ENCODE measurements around the gene RANBP10. TPM values are rescaled to one million over a fixed set of nuclear protein-coding genes. Genes with fewer than 3 reads are reported as not detected.

The RANBP10 gene
- total and polyA plus RNA-seq, 2 of the 13 experiments (the other 11 are each of a cell fraction or from before 2014, with no cell fraction given), result 9.2 to 22.7 TPM

- Histone ChIP-seq H3K4me3 (replicated peaks in 1 of 3; ENCODE audit: insufficient read depth in 1 of 3, low read depth in 2 of 3, low read length in 3 of 3) (no peak overlapping the region), H3K36me3 (replicated peaks in 1 of 2; ENCODE audit: control insufficient read depth in 1 of 2, insufficient read depth in 2 of 2, low read length in 2 of 2) (no peaks in the 10 kb centered on the region), H3K4me1 (ENCODE audit: insufficient read depth, low read length) (peaks cover 13% of the 10 kb centered on the region), H3K79me2 (ENCODE audit: insufficient read depth, low read length) (no peaks in the 10 kb centered on the region), H3K9ac (ENCODE audit: insufficient read depth, low read depth, low read length) (no peak overlapping the region), H3K4me2 (ENCODE audit: low read depth, low read length) (no peak overlapping the region), H2AFZ (ENCODE audit: low read length) (no peak overlapping the region), H3K27me3 (ENCODE audit: control insufficient read depth in 1 of 2, insufficient read depth in 2 of 2, low read length in 2 of 2) (no peaks in the 10 kb centered on the region), H4K20me1 (ENCODE audit: insufficient read depth, low read length) (no peaks in the 10 kb centered on the region), H3K27ac (ENCODE audit: extremely low read length, insufficient read depth, low read length) (no peak overlapping the region), H3K9me3 (ENCODE audit: low read length) (no peaks in the 10 kb centered on the region)
- no peak for DNase-seq (ENCODE audit: low spot score)
- in situ Hi-C loops (cut with HindIII; ENCODE audit: extremely low pct_ligation_motif_present, low pct_unique_long_range_greater_than_20kb) (loop anchor here (10.0 kb wide), 1 partner anchor 233 kb away; no protein-coding TSS in a partner anchor), intact Hi-C loops (cut with micrococcal nuclease; ENCODE audit: unreplicated experiment) (loop anchor here (10.0 kb wide), 1 partner anchor 253 kb away; no protein-coding TSS in a partner anchor)
- ChIA-PET POLR2A (interaction anchor here (0.6 kb wide), 1 partner anchor 53 kb away, joined by 3 read pairs; no protein-coding TSS in a partner anchor), CTCF (ENCODE audit: low intra/inter-chr PET ratio, low total read pairs) (interaction anchor here (1.7 kb wide), 1 partner anchor 139 kb away, joined by 3 read pairs; no protein-coding TSS in a partner anchor)
- no peak for FAIRE-seq
- no peak for TF ChIP-seq ZNF672 (CRISPR knock-in tag; IDR thresholded peaks at IDR 0.05)
- no peak for TF ChIP-seq ZNF367 (CRISPR knock-in tag; IDR thresholded peaks at IDR 0.05; ENCODE audit: borderline replicate concordance)
- TF ChIP-seq HNF4G (IDR thresholded peaks at IDR 0.05; ENCODE audit: borderline replicate concordance, low read depth, low read length), result no peak
- TF ChIP-seq HNF4G (CRISPR knock-in tag; IDR thresholded peaks at IDR 0.05; ENCODE audit: borderline replicate concordance, low read depth), result no peak
- TF ChIP-seq ZNF589 (CRISPR knock-in tag; conservative IDR thresholded peaks at IDR 0.05), result no peak
- no peak for TF ChIP-seq CENPX (CRISPR knock-in tag; IDR thresholded peaks at IDR 0.05)
- no peak for TF ChIP-seq KLF15 (CRISPR knock-in tag; IDR thresholded peaks at IDR 0.05; ENCODE audit: borderline replicate concordance)
- no peak for TF ChIP-seq NR3C1 (CRISPR knock-in tag; IDR thresholded peaks at IDR 0.05)
- no peak for TF ChIP-seq TEAD3 (CRISPR knock-in tag; optimal IDR thresholded peaks at IDR 0.05; ENCODE audit: borderline replicate concordance)
- TF ChIP-seq AGO1 (IDR thresholded peaks at IDR 0.05; ENCODE audit: low read depth, low read length, poor library complexity, severe bottlenecking), result no peak
- no peak for ATAC-seq
- 92% methylated on average over 1 of the region's 1 CpG for WGBS (ENCODE audit: low lambda C conversion rate)
- no TSS peak for BruUV-seq (replicated peaks)
Observed at GRCh38 chr16:67811899-67812298, 5.5 kb upstream of the RANBP10 start.

Data from HepG2 (cell line).